GM19240 (cell line): ENCODE data around the gene CHADL.
"Not testable (repeated sequence)": the region's sequence is repeated elsewhere in the genome, so short reads cannot be mapped to it uniquely, and the experiment has no call there.

Experiments
- DNase-seq: peaks from one replicate; pipeline ENCODE4 v3.0.0; 2011; ENCODE audit warnings: low spot score; ENCODE audit not compliant: insufficient read length

Gene CHADL

GRCh38 chr22:41184679-41185078 is 56.1 kb downstream of the CHADL start:
- no peak for DNase-seq

- no peak for DNase-seq
These were observed 59.1 kb downstream of the CHADL start for GRCh38 chr22:41181349-41182241.

- no peak for DNase-seq
These were observed 59.8 kb downstream of the CHADL start for GRCh38 chr22:41180926-41181325.

- not testable (repeated sequence) for DNase-seq
These were observed 60.4 kb downstream of the CHADL start for GRCh38 chr22:41180362-41180761.
